K562 (cell line): Measurements from ENCODE around the gene CRYBG2. TPM values are rescaled to one million over a fixed set of nuclear protein-coding genes. Genes with fewer than 3 reads are reported as not detected.

Experiments used
- polyA plus RNA-seq, 8 experiments: library from polyadenylated mRNA; depleted of rRNA in 4 of 8; stranded (reverse) in 5 of 8; unstranded in 3 of 8; fragments of >200 nt; fragmentation: Nextera tagmentation in 2 of 8; fragmentation: Illumina TruSeq in 1 of 8; extraction: Ambion mirVana in 2 of 8; extraction: Trizol in 1 of 8; gene quantifications; 2 replicates each; pipeline versions ENCODE4 v1.2.1 to v1.2.3, GENCODE V29; 2011 to 2014; ENCODE audit warnings: inconsistent platforms in 1 of 8, missing spikeins in 1 of 8
- total RNA-seq, 7 experiments: library from RNA; depleted of rRNA in 6 of 7; stranded (reverse); fragments of >200 nt in 6 of 7; fragmentation: Illumina TruSeq in 2 of 7; extraction: Trizol in 2 of 7; gene quantifications; 2 replicates each; pipeline versions ENCODE4 v1.2.1 to v1.2.3, GENCODE V29; 2011 to 2021; ENCODE audit warnings: low replicate concordance in 1 of 7
- TF ChIP-seq, protein P1 (sequence below), 2 experiments: fragments of 450-650 bp in 1 of 2; sonication (generic) in 1 of 2; formaldehyde crosslinking in 1 of 2; IDR thresholded peaks; 2 replicates each; pipeline versions ENCODE4 v1.7.1 to v1.9.0; 2016 to 2022; ENCODE audit warnings: inconsistent platforms in 1 of 2, mild to moderate bottlenecking in 1 of 2, missing genetic modification reagents in 1 of 2
- TF ChIP-seq, protein P2 (sequence below): fragments of 450-650 bp; IDR thresholded peaks from one replicate; pipeline ENCODE4 v1.6.1; 2018; ENCODE audit warnings: mild to moderate bottlenecking, moderate library complexity; ENCODE audit not compliant: partially characterized antibody
- TF ChIP-seq, protein P3 (sequence below): fragments of 450-650 bp; IDR thresholded peaks from 2 replicates; pipeline ENCODE4 v1.7.0; 2016; ENCODE audit warnings: borderline replicate concordance
- TF ChIP-seq, protein P4 (sequence below): fragments of 250-450 bp; sonication (Bioruptor Pico); IDR thresholded peaks from 2 replicates; pipeline ENCODE4 v1.5.0; 2021; ENCODE audit warnings: mild to moderate bottlenecking, borderline replicate concordance

Gene CRYBG2
- total and polyA plus RNA-seq, 9 of the 15 experiments (the other 6 are each of a cell fraction or from before 2014, with no cell fraction given), result 0.39 to 8.5 (median 3.7) TPM

DNA sequence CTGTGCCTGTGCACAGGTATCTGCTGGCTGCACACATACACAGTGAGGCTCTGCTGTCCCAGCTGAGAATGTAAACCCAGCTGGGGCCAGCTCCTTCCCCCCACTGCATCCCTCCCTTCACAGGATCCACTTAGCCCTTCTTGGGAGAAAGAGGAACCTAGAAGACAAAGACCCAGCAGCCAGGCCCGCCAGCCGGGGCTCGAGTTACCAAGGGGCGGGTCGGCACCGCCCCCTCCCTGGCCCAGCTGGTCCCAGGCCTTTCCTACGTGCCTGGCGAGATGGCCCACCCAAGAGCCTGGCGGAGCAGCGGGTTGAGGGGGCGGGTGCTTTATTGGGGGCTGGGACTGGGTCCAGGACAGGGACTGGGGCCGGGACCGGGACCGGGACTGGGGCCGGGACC lies 72.0 kb downstream of the CRYBG2 start (continued):
- TF ChIP-seq, protein P1, sequence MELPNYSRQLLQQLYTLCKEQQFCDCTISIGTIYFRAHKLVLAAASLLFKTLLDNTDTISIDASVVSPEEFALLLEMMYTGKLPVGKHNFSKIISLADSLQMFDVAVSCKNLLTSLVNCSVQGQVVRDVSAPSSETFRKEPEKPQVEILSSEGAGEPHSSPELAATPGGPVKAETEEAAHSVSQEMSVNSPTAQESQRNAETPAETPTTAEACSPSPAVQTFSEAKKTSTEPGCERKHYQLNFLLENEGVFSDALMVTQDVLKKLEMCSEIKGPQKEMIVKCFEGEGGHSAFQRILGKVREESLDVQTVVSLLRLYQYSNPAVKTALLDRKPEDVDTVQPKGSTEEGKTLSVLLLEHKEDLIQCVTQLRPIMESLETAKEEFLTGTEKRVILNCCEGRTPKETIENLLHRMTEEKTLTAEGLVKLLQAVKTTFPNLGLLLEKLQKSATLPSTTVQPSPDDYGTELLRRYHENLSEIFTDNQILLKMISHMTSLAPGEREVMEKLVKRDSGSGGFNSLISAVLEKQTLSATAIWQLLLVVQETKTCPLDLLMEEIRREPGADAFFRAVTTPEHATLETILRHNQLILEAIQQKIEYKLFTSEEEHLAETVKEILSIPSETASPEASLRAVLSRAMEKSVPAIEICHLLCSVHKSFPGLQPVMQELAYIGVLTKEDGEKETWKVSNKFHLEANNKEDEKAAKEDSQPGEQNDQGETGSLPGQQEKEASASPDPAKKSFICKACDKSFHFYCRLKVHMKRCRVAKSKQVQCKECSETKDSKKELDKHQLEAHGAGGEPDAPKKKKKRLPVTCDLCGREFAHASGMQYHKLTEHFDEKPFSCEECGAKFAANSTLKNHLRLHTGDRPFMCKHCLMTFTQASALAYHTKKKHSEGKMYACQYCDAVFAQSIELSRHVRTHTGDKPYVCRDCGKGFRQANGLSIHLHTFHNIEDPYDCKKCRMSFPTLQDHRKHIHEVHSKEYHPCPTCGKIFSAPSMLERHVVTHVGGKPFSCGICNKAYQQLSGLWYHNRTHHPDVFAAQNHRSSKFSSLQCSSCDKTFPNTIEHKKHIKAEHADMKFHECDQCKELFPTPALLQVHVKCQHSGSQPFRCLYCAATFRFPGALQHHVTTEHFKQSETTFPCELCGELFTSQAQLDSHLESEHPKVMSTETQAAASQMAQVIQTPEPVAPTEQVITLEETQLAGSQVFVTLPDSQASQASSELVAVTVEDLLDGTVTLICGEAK (IDR thresholded peaks at IDR 0.05), result no peak
- TF ChIP-seq, protein P1 (CRISPR knock-in tag; IDR thresholded peaks at IDR 0.05), result no peak
- TF ChIP-seq, protein P2, sequence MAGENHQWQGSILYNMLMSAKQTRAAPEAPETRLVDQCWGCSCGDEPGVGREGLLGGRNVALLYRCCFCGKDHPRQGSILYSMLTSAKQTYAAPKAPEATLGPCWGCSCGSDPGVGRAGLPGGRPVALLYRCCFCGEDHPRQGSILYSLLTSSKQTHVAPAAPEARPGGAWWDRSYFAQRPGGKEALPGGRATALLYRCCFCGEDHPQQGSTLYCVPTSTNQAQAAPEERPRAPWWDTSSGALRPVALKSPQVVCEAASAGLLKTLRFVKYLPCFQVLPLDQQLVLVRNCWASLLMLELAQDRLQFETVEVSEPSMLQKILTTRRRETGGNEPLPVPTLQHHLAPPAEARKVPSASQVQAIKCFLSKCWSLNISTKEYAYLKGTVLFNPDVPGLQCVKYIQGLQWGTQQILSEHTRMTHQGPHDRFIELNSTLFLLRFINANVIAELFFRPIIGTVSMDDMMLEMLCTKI, result no peak
- TF ChIP-seq, protein P3, sequence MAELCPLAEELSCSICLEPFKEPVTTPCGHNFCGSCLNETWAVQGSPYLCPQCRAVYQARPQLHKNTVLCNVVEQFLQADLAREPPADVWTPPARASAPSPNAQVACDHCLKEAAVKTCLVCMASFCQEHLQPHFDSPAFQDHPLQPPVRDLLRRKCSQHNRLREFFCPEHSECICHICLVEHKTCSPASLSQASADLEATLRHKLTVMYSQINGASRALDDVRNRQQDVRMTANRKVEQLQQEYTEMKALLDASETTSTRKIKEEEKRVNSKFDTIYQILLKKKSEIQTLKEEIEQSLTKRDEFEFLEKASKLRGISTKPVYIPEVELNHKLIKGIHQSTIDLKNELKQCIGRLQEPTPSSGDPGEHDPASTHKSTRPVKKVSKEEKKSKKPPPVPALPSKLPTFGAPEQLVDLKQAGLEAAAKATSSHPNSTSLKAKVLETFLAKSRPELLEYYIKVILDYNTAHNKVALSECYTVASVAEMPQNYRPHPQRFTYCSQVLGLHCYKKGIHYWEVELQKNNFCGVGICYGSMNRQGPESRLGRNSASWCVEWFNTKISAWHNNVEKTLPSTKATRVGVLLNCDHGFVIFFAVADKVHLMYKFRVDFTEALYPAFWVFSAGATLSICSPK, result no peak
- TF ChIP-seq, protein P4, sequence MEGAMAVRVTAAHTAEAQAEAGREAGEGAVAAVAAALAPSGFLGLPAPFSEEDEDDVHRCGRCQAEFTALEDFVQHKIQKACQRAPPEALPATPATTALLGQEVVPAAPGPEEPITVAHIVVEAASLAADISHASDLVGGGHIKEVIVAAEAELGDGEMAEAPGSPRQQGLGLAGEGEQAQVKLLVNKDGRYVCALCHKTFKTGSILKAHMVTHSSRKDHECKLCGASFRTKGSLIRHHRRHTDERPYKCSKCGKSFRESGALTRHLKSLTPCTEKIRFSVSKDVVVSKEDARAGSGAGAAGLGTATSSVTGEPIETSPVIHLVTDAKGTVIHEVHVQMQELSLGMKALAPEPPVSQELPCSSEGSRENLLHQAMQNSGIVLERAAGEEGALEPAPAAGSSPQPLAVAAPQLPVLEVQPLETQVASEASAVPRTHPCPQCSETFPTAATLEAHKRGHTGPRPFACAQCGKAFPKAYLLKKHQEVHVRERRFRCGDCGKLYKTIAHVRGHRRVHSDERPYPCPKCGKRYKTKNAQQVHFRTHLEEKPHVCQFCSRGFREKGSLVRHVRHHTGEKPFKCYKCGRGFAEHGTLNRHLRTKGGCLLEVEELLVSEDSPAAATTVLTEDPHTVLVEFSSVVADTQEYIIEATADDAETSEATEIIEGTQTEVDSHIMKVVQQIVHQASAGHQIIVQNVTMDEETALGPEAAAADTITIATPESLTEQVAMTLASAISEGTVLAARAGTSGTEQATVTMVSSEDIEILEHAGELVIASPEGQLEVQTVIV (CRISPR knock-in tag), result no peak
